Vagina (tissue), 2 donors: Measurements from ENCODE around the gene EP300. TPM values are rescaled to one million over a fixed set of nuclear protein-coding genes. Genes with fewer than 3 reads are reported as not detected.
"Not testable (repeated sequence)": the region's sequence is repeated elsewhere in the genome, so short reads cannot be mapped to it uniquely, and the experiment has no call there.

Source experiments
- DNase-seq, 2 donors: peaks; one replicate each; pipeline ENCODE4 v3.0.0-alpha.2; 2017; ENCODE audit errors: extremely low spot score in 2 of 2
- H3K27ac ChIP-seq: fragments of 200-600 bp; sonication (generic); one replicate; pipeline ENCODE4 v1.5.1; 2019
- H3K27me3 ChIP-seq: fragments of 200-600 bp; sonication (generic); one replicate; pipeline ENCODE4 v1.5.1; 2019
- H3K36me3 ChIP-seq, 2 donors: fragments of 200-600 bp; sonication (generic); one replicate each; pipeline ENCODE4 v1.5.1; 2017 to 2019
- H3K4me1 ChIP-seq: fragments of 200-600 bp; sonication (generic); one replicate; pipeline ENCODE4 v1.5.1; 2019
- H3K4me3 ChIP-seq, 2 donors: fragments of 200-600 bp; sonication (generic); 1 replicate in 1 of 2; 2 replicates in 1 of 2; pipeline ENCODE4 v1.5.1; 2016 to 2019
- H3K9me3 ChIP-seq: fragments of 200-600 bp; sonication (generic); one replicate; pipeline ENCODE4 v1.5.1; 2019
- POLR2A ChIP-seq, 2 donors: fragments of 450-650 bp; IDR thresholded peaks; one replicate each; pipeline ENCODE4 v1.6.1; 2017; ENCODE audit warnings: antibody characterized with exemption in 2 of 2, mild to moderate bottlenecking in 2 of 2, moderate library complexity in 2 of 2
- POLR2AphosphoS5 ChIP-seq, 2 donors: sonication (generic); formaldehyde crosslinking; IDR thresholded peaks; one replicate each; pipeline ENCODE4 v1.9.0; 2017; ENCODE audit warnings: antibody characterized with exemption in 2 of 2, mild to moderate bottlenecking in 2 of 2, low read depth in 1 of 2; ENCODE audit not compliant: insufficient read depth in 1 of 2
- intact Hi-C: fragments of 100-400 bp; cut with DNase I; formaldehyde crosslinking; loops from one replicate; pipeline ENCODE4 v1.15.1; 2023
- total RNA-seq: library from RNA; depleted of rRNA; stranded (reverse); fragments of >200 nt; gene quantifications from one replicate; pipeline ENCODE4 v1.2.3, GENCODE V29; 2016
- TF ChIP-seq, protein P1 (sequence below), 3 experiments: fragments of 450-650 bp in 2 of 3; fragments of 200-600 bp in 1 of 3; sonication (generic) in 1 of 3; IDR thresholded peaks; one replicate each; pipeline ENCODE4 v1.5.1; 2017 to 2019; ENCODE audit warnings: antibody characterized with exemption in 3 of 3, mild to moderate bottlenecking in 2 of 3, moderate library complexity in 2 of 3

Gene EP300
- total RNA-seq, 1 donor from 2014 or later: 99.9 TPM

DNA sequence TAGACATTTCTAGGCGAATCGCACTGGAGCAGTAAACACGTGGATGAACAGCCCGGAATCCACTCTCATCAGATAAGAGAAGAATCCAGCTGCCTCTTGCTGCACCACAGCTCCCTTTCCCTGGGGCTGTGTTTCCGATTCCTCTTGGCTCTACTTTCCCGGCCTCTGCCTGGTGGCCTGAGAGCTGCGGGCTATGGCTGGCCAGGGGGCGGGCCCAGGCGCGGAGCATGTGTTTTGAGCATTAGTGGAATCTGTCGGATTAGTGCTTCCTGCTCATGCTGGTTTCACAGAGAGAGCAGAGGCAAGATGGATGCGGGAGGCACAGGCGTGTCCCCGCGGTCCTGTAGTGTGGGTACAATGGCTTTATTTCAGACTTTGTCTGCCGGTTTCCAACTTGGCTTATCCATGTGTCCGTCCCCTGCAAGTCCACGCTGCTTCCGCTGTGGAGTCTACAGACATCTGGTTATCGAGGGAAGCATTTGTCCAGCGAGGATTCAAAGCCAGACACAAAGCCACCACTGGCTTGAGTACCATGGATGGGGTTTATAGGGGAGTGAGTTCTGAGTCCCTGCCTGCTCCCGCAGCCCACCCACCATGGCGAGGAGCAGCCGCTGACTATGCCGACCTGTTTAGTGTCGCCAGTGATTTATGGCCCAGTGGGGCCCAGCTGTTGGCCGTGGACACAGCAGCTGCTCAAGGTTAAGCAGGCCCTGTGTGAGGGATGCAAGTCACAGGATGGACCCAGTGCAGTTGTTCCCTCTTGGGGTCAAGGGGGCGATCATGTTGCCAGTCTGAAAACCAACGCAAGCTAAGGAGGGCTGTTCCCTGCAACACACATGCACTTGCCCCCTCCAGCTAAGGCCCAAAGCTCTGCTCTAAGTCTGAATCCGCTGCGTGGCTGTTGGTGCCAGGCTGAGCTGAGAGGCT is 43.3 kb upstream of the EP300 start:
- Histone ChIP-seq H3K36me3 (no peaks in the 10 kb centered on the region), H3K9me3 (no peaks in the 10 kb centered on the region), H3K4me1 (peaks cover 7% of the 10 kb centered on the region), H3K4me3 (peak overlapping the region; percentile 8 to 14), H3K27ac (peak overlapping the region; percentile 18), H3K27me3 (no peaks in the 10 kb centered on the region)
- no peak for TF ChIP-seq POLR2A (IDR thresholded peaks at IDR 0.05)
- TF ChIP-seq POLR2AphosphoS5 (IDR thresholded peaks at IDR 0.05; ENCODE audit: insufficient read depth in 1 of 2, low read depth in 1 of 2): peak; percentile 46 to 72
- TF ChIP-seq, protein P1, sequence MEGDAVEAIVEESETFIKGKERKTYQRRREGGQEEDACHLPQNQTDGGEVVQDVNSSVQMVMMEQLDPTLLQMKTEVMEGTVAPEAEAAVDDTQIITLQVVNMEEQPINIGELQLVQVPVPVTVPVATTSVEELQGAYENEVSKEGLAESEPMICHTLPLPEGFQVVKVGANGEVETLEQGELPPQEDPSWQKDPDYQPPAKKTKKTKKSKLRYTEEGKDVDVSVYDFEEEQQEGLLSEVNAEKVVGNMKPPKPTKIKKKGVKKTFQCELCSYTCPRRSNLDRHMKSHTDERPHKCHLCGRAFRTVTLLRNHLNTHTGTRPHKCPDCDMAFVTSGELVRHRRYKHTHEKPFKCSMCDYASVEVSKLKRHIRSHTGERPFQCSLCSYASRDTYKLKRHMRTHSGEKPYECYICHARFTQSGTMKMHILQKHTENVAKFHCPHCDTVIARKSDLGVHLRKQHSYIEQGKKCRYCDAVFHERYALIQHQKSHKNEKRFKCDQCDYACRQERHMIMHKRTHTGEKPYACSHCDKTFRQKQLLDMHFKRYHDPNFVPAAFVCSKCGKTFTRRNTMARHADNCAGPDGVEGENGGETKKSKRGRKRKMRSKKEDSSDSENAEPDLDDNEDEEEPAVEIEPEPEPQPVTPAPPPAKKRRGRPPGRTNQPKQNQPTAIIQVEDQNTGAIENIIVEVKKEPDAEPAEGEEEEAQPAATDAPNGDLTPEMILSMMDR (IDR thresholded peaks at IDR 0.05): no peak
- peak in 1 of 2 donors; percentile 91 for DNase-seq
- intact Hi-C loops: no loop called here

DNA sequence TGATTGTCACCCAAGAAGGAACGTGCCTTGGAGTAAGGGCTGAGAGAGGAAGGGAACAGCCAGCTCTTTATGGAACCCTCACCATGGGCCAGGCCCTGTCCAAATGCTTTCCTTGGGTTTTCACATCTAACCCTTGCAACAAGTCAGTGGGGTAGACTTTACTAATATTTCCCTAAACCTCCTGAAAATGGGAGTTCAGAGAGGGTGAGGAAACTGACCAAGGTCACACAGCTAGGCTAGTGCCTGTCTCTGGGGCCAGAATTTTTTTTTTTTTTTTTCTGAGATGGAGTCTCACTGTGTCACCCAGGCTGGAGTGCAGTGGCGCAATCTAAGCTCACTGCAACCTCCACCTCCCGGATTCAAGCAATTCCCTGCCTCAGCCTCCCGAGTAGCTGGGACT is 42.6 kb upstream of the EP300 start:
- H3K36me3 ChIP-seq, H3K9me3 ChIP-seq, H3K27me3 ChIP-seq, H3K4me1 ChIP-seq, H3K4me3 ChIP-seq, intact Hi-C loops, DNase-seq: not testable (repeated sequence)
- peak overlapping the region; percentile 18 for H3K27ac ChIP-seq

DNA sequence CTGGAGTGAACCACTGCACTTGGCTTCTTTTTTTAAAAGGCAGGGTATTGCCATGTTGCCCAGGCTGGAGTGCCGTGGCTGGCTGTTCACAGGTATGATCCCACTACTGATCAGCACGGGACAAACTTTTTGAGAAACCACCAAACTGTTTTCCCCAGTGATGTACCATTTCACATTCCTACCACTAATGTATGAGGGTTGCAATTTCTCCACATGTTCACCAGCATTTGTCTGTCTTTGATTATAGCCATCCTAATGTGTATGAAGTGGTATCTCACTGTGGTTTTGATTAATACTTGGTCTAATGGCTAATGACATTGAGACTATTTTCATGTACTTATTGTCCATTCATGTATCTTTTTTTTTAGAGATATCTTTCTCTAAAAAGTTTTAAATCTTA is 41.5 kb upstream of the EP300 start:
- TF ChIP-seq POLR2A (IDR thresholded peaks at IDR 0.05) (no peak), POLR2AphosphoS5 (IDR thresholded peaks at IDR 0.05; ENCODE audit: insufficient read depth in 1 of 2, low read depth in 1 of 2) (no peak)
- TF ChIP-seq, protein P1 (IDR thresholded peaks at IDR 0.05): no peak
- intact Hi-C loops: no loop called here
- no peaks in the 10 kb centered on the region for H3K27me3 ChIP-seq

DNA sequence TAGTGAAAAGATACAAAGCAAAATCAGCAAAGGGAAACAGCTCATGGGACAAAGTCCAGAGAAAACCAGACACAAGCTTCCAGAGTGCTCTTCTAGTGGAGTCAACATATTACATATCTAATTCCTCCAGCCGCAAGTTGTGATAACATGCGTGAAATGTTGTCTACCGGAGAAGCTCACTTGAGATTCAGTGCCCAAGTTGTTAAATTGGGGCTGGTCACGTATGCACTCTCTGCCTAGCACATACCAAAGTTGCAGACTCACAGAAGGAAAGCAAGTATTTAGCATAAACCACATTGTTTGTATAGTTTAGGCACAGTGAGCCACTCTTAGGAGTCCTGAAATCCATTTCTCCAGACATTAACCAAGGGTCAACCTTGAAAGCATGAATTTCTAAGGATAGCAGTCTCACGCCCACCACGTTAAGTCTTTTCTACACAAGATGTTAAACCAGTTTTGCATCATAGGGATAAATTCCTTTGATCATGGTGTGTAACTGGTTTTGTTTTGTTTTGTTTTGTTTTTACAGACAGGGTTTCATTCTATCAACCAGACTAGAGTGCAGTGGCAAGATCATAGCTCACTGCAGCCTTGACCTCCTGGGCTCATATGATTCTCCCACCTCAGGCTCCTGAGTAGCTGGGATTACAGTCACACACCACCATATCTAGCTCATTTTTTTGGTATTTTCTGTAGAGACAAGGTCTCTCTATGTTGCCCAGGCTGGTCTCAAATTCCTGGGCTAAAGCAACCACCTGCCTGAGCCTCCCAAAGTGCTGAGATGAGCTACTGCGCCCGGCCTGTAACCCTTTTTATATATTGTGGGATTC is 39.5 kb upstream of the EP300 start:
- intact Hi-C loops: no loop called here
- H3K27me3 ChIP-seq: no peaks in the 10 kb centered on the region
- H3K4me3 ChIP-seq: no peak overlapping the region

More for the DNA sequence above, 41.5 kb upstream of the EP300 start:
- DNase-seq: no peak
- H3K27ac ChIP-seq: no peak overlapping the region
- peaks cover 7% of the 10 kb centered on the region for H3K4me1 ChIP-seq
- no peaks in the 10 kb centered on the region for H3K9me3 ChIP-seq
- H3K36me3 ChIP-seq: no peaks in the 10 kb centered on the region
- H3K4me3 ChIP-seq: no peak overlapping the region

DNA sequence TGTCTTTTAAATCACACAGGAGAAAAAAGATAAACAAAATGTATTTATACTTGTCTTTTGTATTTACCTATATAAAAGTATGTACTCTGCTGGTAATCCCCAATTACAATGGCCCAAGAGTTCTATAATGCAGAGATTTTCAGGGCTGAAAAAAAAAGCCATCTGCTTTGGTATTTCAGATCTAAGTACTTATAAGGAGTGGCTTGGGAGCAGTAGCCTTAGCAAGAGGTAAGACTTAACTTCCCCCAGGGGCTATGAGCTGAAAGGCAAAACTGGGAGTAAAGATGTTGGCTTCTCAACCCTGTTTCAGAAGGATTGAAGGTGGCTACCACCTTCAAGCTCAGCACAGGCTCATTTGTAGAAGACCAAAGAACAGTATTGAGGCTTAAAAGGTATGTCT is 35.3 kb upstream of the EP300 start:
- no peak for TF ChIP-seq POLR2A (IDR thresholded peaks at IDR 0.05)
- TF ChIP-seq, protein P1 (IDR thresholded peaks at IDR 0.05): no peak
- TF ChIP-seq POLR2AphosphoS5 (IDR thresholded peaks at IDR 0.05; ENCODE audit: insufficient read depth in 1 of 2, low read depth in 1 of 2): no peak

More for the DNA sequence above, 39.5 kb upstream of the EP300 start:
- Histone ChIP-seq H3K9me3 (no peaks in the 10 kb centered on the region), H3K36me3 (no peaks in the 10 kb centered on the region), H3K4me1 (peaks cover 7% of the 10 kb centered on the region), H3K27ac (no peak overlapping the region)
- DNase-seq: no peak
- TF ChIP-seq, protein P1 (IDR thresholded peaks at IDR 0.05): no peak
- TF ChIP-seq POLR2A (IDR thresholded peaks at IDR 0.05) (no peak), POLR2AphosphoS5 (IDR thresholded peaks at IDR 0.05; ENCODE audit: insufficient read depth in 1 of 2, low read depth in 1 of 2) (no peak)

More for the DNA sequence above, 35.3 kb upstream of the EP300 start:
- H3K27ac ChIP-seq: no peak overlapping the region
- no peaks in the 10 kb centered on the region for H3K27me3 ChIP-seq
- no peak for DNase-seq
- H3K4me1 ChIP-seq: no peaks in the 10 kb centered on the region
- intact Hi-C loops: no loop called here
- no peaks in the 10 kb centered on the region for H3K36me3 ChIP-seq
- H3K9me3 ChIP-seq: no peaks in the 10 kb centered on the region
- no peak overlapping the region for H3K4me3 ChIP-seq
